HEK293 (cell line): ENCODE measurements around the gene SYTL3.

Experiments used
- CTCF ChIA-PET: fragments of 350-600 bp; formaldehyde crosslinking; extraction: SDS; loops from one replicate; lab custom pipeline; 2021; ENCODE audit warnings: antibody characterized with exemption; lab: Yijun Ruan, JAX
- POLR2A ChIA-PET: fragments of 300-600 bp; formaldehyde crosslinking; extraction: SDS; loops from one replicate; lab custom pipeline; 2020; ENCODE audit warnings: antibody characterized with exemption, inconsistent platforms; lab: Yijun Ruan, JAX
- H3K27ac ChIP-seq: fragments of 200-500 bp; sonication (Bioruptor generic); 2 replicates; pipeline ENCODE4 v1.5.1; 2014; ENCODE audit warnings: low read depth, low read length, control low read depth, inconsistent platforms; ENCODE audit errors: extremely low read depth
- H3K36me3 ChIP-seq, 2 experiments: fragments of 200-500 bp in 1 of 2; sonication (Bioruptor generic) in 1 of 2; 1 replicate in 1 of 2; 2 replicates in 1 of 2; pipeline ENCODE4 v1.5.1; 2014 to 2017; ENCODE audit warnings: inconsistent platforms in 2 of 2, low read length in 2 of 2; ENCODE audit not compliant: control insufficient read depth in 2 of 2, insufficient read depth in 1 of 2
- H3K4me1 ChIP-seq: fragments of 200-500 bp; sonication (Bioruptor generic); 2 replicates; pipeline ENCODE4 v1.5.1; 2014; ENCODE audit warnings: mild to moderate bottlenecking, low read length, inconsistent platforms; ENCODE audit not compliant: control insufficient read depth, insufficient read depth
- H3K4me3 ChIP-seq: 2 replicates; pipeline ENCODE4 v1.5.1; 2011; ENCODE audit warnings: low read depth, mild to moderate bottlenecking, control low read depth, low read length, moderate library complexity
- H3K9me3 ChIP-seq: fragments of 200-500 bp; sonication (Bioruptor generic); 2 replicates; pipeline ENCODE4 v1.5.1; 2014; ENCODE audit warnings: low read depth, low read length, inconsistent platforms; ENCODE audit not compliant: control insufficient read depth, insufficient read depth
- EGR2 ChIP-seq: fragments of 450-650 bp; formaldehyde crosslinking; IDR thresholded peaks from 2 replicates; pipeline ENCODE4 v1.5.1; 2016; ENCODE audit warnings: low read depth, missing biosample characterization, missing genetic modification characterization
- KLF7 ChIP-seq: fragments of 450-650 bp; formaldehyde crosslinking; IDR thresholded peaks from 2 replicates; pipeline ENCODE4 v1.5.1; 2016; ENCODE audit warnings: missing biosample characterization, missing genetic modification characterization, borderline replicate concordance
- KLF8 ChIP-seq: fragments of 450-650 bp; formaldehyde crosslinking; IDR thresholded peaks from 2 replicates; pipeline ENCODE4 v1.5.1; 2016; ENCODE audit warnings: missing biosample characterization, missing genetic modification characterization
- ZFHX2 ChIP-seq: fragments of 450-650 bp; formaldehyde crosslinking; conservative IDR thresholded peaks from 2 replicates; pipeline ENCODE4 v1.5.1; 2016; ENCODE audit warnings: missing biosample characterization, missing genetic modification characterization
- ZNF169 ChIP-seq: fragments of 450-650 bp; formaldehyde crosslinking; IDR thresholded peaks from 2 replicates; pipeline ENCODE4 v1.5.1; 2016; ENCODE audit warnings: missing biosample characterization, missing genetic modification characterization
- ZNF324 ChIP-seq: fragments of 450-650 bp; formaldehyde crosslinking; IDR thresholded peaks from 2 replicates; pipeline ENCODE4 v1.5.1; 2016; ENCODE audit warnings: missing biosample characterization, missing genetic modification characterization
- ZNF510 ChIP-seq: fragments of 450-650 bp; formaldehyde crosslinking; IDR thresholded peaks from 2 replicates; pipeline ENCODE4 v1.5.1; 2018; ENCODE audit warnings: mild to moderate bottlenecking, missing genetic modification characterization, missing biosample characterization; ENCODE audit not compliant: insufficient replicate concordance
- ZNF555 ChIP-seq: fragments of 450-650 bp; formaldehyde crosslinking; conservative IDR thresholded peaks from 2 replicates; pipeline ENCODE4 v1.5.1; 2017; ENCODE audit warnings: missing biosample characterization, mild to moderate bottlenecking, missing genetic modification characterization, inconsistent platforms
- ZNF830 ChIP-seq: fragments of 450-650 bp; IDR thresholded peaks from 2 replicates; pipeline ENCODE4 v1.5.0; 2018; ENCODE audit warnings: missing biosample characterization, missing genetic modification characterization, low read depth, mild to moderate bottlenecking, moderate library complexity
- ZNF843 ChIP-seq: fragments of 450-650 bp; formaldehyde crosslinking; IDR thresholded peaks from 2 replicates; pipeline ENCODE4 v1.5.1; 2016; ENCODE audit warnings: missing biosample characterization, missing genetic modification characterization
- ZSCAN30 ChIP-seq: fragments of 450-650 bp; IDR thresholded peaks from 2 replicates; pipeline ENCODE4 v1.5.1; 2018; ENCODE audit warnings: missing biosample characterization, mild to moderate bottlenecking, missing genetic modification characterization, moderate library complexity
- TF ChIP-seq, protein P1 (sequence below): fragments of 450-650 bp; formaldehyde crosslinking; IDR thresholded peaks from 2 replicates; pipeline ENCODE4 v1.5.1; 2016; ENCODE audit warnings: missing biosample characterization, missing genetic modification characterization
- TF ChIP-seq, protein P2 (sequence below): fragments of 450-650 bp; formaldehyde crosslinking; IDR thresholded peaks from 2 replicates; pipeline ENCODE4 v1.5.1; 2016; ENCODE audit warnings: missing biosample characterization, missing genetic modification characterization
- TF ChIP-seq, protein P3 (sequence below): fragments of 450-650 bp; formaldehyde crosslinking; IDR thresholded peaks from 2 replicates; pipeline ENCODE4 v1.5.1; 2016; ENCODE audit warnings: missing biosample characterization, missing genetic modification characterization, borderline replicate concordance
- TF ChIP-seq, protein P4 (sequence below): fragments of 450-650 bp; formaldehyde crosslinking; IDR thresholded peaks from 2 replicates; pipeline ENCODE4 v1.5.1; 2017; ENCODE audit warnings: missing biosample characterization, missing genetic modification characterization
- TF ChIP-seq, protein P5 (sequence below): fragments of 450-650 bp; formaldehyde crosslinking; IDR thresholded peaks from 2 replicates; pipeline ENCODE4 v1.5.1; 2017; ENCODE audit warnings: missing biosample characterization, missing genetic modification characterization
- TF ChIP-seq, protein P6 (sequence below): fragments of 450-650 bp; formaldehyde crosslinking; IDR thresholded peaks from 2 replicates; pipeline ENCODE4 v1.5.1; 2016; ENCODE audit warnings: missing biosample characterization, missing genetic modification characterization

Gene SYTL3

DNA sequence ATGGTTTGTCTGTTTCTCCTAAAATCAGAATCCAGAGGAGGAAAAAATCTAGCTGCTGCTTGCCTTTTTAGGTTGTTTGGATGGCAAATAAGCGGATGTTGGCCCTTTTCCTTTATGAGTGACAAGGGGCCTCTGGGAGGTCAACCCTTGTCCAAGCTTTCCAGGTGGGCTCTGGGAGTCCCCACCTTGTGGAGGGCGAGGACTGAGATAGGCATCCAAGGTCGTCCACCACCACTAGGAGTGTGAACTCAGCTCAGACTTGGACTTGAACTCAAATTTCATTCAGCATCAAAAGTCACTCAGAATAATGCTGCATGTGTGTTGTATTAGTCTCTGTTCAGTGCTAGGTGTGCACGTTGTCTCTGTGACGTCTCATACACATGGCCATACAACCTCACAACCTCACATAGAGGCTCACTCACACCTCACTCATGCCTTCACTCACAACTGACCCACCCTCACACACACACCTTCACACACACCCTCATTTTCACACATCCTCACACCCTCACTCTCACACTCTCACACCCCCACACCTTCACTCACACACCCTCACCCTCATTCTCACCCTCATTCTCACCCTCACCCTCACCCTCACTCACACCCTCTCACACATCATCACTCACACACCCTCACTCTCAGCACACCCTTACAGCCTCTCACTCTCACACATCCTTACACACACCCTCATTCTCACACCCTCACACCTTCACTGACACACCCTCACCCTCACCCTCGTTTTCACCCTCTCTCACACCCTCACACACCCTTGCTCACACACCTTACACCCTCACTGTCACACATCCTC lies 23.3 kb upstream of the SYTL3 start (continued):
- TF ChIP-seq, protein P1, sequence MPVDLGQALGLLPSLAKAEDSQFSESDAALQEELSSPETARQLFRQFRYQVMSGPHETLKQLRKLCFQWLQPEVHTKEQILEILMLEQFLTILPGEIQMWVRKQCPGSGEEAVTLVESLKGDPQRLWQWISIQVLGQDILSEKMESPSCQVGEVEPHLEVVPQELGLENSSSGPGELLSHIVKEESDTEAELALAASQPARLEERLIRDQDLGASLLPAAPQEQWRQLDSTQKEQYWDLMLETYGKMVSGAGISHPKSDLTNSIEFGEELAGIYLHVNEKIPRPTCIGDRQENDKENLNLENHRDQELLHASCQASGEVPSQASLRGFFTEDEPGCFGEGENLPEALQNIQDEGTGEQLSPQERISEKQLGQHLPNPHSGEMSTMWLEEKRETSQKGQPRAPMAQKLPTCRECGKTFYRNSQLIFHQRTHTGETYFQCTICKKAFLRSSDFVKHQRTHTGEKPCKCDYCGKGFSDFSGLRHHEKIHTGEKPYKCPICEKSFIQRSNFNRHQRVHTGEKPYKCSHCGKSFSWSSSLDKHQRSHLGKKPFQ (tag by site-specific recombination), result peak; percentile 63
- TF ChIP-seq, protein P2, sequence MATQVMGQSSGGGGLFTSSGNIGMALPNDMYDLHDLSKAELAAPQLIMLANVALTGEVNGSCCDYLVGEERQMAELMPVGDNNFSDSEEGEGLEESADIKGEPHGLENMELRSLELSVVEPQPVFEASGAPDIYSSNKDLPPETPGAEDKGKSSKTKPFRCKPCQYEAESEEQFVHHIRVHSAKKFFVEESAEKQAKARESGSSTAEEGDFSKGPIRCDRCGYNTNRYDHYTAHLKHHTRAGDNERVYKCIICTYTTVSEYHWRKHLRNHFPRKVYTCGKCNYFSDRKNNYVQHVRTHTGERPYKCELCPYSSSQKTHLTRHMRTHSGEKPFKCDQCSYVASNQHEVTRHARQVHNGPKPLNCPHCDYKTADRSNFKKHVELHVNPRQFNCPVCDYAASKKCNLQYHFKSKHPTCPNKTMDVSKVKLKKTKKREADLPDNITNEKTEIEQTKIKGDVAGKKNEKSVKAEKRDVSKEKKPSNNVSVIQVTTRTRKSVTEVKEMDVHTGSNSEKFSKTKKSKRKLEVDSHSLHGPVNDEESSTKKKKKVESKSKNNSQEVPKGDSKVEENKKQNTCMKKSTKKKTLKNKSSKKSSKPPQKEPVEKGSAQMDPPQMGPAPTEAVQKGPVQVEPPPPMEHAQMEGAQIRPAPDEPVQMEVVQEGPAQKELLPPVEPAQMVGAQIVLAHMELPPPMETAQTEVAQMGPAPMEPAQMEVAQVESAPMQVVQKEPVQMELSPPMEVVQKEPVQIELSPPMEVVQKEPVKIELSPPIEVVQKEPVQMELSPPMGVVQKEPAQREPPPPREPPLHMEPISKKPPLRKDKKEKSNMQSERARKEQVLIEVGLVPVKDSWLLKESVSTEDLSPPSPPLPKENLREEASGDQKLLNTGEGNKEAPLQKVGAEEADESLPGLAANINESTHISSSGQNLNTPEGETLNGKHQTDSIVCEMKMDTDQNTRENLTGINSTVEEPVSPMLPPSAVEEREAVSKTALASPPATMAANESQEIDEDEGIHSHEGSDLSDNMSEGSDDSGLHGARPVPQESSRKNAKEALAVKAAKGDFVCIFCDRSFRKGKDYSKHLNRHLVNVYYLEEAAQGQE (tag by site-specific recombination), result no peak
- TF ChIP-seq KLF8, result peak; percentile 40; the same call in 1 of the 2 replicates
- no peak for TF ChIP-seq ZNF324 (tag by site-specific recombination)
- TF ChIP-seq, protein P3, sequence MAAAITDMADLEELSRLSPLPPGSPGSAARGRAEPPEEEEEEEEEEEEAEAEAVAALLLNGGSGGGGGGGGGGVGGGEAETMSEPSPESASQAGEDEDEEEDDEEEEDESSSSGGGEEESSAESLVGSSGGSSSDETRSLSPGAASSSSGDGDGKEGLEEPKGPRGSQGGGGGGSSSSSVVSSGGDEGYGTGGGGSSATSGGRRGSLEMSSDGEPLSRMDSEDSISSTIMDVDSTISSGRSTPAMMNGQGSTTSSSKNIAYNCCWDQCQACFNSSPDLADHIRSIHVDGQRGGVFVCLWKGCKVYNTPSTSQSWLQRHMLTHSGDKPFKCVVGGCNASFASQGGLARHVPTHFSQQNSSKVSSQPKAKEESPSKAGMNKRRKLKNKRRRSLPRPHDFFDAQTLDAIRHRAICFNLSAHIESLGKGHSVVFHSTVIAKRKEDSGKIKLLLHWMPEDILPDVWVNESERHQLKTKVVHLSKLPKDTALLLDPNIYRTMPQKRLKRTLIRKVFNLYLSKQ, result no peak
- no peak for TF ChIP-seq ZNF510 (tag by site-specific recombination)
- no peak for TF ChIP-seq ZNF555 (tag by site-specific recombination)
- no peak for TF ChIP-seq KLF7
- TF ChIP-seq, protein P4, sequence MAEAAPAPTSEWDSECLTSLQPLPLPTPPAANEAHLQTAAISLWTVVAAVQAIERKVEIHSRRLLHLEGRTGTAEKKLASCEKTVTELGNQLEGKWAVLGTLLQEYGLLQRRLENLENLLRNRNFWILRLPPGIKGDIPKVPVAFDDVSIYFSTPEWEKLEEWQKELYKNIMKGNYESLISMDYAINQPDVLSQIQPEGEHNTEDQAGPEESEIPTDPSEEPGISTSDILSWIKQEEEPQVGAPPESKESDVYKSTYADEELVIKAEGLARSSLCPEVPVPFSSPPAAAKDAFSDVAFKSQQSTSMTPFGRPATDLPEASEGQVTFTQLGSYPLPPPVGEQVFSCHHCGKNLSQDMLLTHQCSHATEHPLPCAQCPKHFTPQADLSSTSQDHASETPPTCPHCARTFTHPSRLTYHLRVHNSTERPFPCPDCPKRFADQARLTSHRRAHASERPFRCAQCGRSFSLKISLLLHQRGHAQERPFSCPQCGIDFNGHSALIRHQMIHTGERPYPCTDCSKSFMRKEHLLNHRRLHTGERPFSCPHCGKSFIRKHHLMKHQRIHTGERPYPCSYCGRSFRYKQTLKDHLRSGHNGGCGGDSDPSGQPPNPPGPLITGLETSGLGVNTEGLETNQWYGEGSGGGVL (tag by site-specific recombination), result peak; percentile 29; the same call in 1 of the 2 replicates
- peak; percentile 91 for TF ChIP-seq ZFHX2 (tag by site-specific recombination)
- TF ChIP-seq ZSCAN30 (tag by site-specific recombination), result no peak
- TF ChIP-seq, protein P5, sequence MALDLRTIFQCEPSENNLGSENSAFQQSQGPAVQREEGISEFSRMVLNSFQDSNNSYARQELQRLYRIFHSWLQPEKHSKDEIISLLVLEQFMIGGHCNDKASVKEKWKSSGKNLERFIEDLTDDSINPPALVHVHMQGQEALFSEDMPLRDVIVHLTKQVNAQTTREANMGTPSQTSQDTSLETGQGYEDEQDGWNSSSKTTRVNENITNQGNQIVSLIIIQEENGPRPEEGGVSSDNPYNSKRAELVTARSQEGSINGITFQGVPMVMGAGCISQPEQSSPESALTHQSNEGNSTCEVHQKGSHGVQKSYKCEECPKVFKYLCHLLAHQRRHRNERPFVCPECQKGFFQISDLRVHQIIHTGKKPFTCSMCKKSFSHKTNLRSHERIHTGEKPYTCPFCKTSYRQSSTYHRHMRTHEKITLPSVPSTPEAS (tag by site-specific recombination), result peak; percentile 39; the same call in 1 of the 2 replicates
- peak; percentile 36; the same call in 1 of the 2 replicates for TF ChIP-seq ZNF169

DNA sequence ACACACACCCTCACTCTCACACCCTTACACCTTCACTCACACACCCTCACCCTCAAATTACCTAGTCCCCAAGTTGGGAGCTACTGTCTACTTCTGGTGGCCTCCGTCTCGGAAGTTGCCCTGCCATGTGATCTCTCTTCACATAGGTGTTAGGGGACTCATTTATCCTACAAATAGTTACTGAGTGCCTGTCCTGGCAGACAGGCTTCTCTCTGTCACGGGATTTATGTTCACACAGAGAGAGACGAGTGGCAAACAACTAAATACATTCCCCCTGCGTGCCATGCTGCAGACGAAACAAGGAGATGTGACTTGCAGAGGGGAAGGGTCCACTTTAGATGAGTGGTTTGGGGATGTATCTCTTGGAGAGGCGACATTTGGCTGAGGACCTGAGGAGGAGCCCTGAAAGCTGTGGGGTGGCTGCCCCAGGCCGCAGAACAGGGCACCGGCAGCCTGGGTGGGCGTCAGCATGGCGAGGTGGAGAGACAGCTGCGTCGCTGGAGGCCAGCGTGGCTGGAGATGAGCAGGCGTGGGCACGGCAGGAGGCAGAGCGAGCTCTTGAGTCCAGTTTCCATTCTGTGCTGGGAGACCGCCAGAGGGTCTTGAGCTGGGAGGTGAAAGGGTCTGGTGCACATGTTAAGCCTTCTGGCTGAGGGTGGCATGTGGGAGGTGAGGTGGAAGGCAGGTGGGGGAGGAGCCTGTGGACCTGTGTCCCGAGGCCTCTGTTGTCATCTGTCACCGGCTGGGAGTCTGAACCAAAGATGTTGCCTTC lies 22.5 kb upstream of the SYTL3 start:
- peak; percentile 22; the same call in 1 of the 2 replicates for TF ChIP-seq ZFHX2 (tag by site-specific recombination)
- TF ChIP-seq ZNF843 (tag by site-specific recombination), result no peak
- TF ChIP-seq, protein P6, sequence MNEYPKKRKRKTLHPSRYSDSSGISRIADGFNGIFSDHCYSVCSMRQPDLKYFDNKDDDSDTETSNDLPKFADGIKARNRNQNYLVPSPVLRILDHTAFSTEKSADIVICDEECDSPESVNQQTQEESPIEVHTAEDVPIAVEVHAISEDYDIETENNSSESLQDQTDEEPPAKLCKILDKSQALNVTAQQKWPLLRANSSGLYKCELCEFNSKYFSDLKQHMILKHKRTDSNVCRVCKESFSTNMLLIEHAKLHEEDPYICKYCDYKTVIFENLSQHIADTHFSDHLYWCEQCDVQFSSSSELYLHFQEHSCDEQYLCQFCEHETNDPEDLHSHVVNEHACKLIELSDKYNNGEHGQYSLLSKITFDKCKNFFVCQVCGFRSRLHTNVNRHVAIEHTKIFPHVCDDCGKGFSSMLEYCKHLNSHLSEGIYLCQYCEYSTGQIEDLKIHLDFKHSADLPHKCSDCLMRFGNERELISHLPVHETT (tag by site-specific recombination), result no peak
- peak; percentile 48; the same call in 1 of the 2 replicates for TF ChIP-seq EGR2 (tag by site-specific recombination)
- no peak for TF ChIP-seq ZNF830
- Histone ChIP-seq H3K4me1 (no peaks in the 10 kb centered on the region), H3K4me3 (no peak overlapping the region), H3K36me3 (peaks cover 16 to 92% of the 10 kb centered on the region in 2 experiments; a peak in 2 of 3 replicates), H3K27ac (no peak overlapping the region), H3K9me3 (no peaks in the 10 kb centered on the region)
- POLR2A ChIA-PET, result no interaction called here
- CTCF ChIA-PET, result interaction anchor here (0.6 to 1.9 kb wide), 2 partner anchors 63 to 403 kb away, joined by 5 to 10 read pairs; no protein-coding TSS in a partner anchor
